Midbrain (tissue), 1 donor: Measurements from ENCODE around the gene HECW1.

Source experiments
- DNase-seq: peaks from one replicate; lab custom pipeline; 2025; lab: John Stamatoyannopoulos, UW

Gene HECW1

GRCh38 chr7:43372676-43373355 is 260.4 kb downstream of the HECW1 start:
- no peak for DNase-seq

GRCh38 chr7:43377196-43377960 is 264.9 kb downstream of the HECW1 start:
- no peak for DNase-seq

GRCh38 chr7:43379210-43379609 is 266.8 kb downstream of the HECW1 start:
- no peak for DNase-seq

DNA sequence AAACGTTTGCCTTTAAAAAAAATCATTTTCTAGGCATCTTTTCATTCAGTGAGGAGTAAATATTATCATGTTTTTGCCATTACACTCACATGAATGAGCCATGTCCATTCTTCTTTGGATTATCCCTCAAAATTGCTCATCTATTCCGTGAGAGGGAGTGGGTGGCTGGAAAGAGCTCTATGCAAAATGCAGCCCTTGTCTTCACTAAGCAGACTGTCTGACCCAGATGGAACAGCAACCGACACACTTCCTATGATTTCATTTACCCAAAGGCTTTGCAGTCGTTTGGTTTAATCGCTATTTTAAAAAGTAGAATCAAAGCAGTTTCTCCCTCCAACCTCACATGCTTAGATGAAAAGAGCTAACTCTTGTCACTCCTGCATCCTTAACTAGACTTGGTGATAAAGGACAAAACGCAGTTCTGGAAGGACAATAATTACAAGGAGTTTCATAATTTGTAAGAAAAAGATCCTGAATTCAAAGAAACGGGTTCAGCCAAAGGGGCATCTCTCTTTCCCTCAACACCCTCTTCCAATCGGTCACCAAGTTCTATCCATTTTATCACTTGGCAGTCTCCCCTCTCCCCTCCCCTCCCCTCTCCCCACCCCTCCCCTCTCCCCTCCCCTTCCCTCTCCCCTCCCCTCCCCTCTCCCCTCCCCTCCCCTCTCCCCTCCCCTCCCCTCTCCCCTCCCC is 272.3 kb downstream of the HECW1 start:
- no peak for DNase-seq

DNA sequence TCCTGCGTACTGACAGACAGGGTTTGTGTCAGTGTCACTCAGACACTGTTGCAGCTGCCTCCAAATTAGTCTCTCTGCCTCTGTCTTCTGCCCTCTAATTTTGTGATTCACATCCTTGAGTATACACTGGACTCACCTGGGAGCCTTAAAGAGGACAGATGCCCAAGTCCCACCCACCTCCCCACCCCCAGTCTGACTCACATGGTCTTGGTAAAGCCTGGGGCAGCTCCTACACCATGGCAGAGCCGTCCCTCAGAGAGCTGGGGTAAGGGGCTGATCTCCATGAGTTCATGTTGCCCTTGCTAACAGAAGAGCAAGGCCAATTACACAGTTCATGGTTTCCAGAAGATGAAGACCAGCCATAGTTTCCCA is 272.8 kb downstream of the HECW1 start:
- DNase-seq, result no peak

GRCh38 chr7:43385856-43386255 is 273.4 kb downstream of the HECW1 start:
- no peak for DNase-seq

GRCh38 chr7:43387932-43388331 is 275.5 kb downstream of the HECW1 start:
- DNase-seq, result no peak

- no peak for DNase-seq
Measured at GRCh38 chr7:43390576-43390975, 278.1 kb downstream of the HECW1 start.

- no peak for DNase-seq
Measured at GRCh38 chr7:43391518-43391917, 279.1 kb downstream of the HECW1 start.

GRCh38 chr7:43392638-43393330 is 280.3 kb downstream of the HECW1 start:
- no peak for DNase-seq

- DNase-seq, result no peak
Measured at GRCh38 chr7:43394441-43395130, 282.1 kb downstream of the HECW1 start.

DNA sequence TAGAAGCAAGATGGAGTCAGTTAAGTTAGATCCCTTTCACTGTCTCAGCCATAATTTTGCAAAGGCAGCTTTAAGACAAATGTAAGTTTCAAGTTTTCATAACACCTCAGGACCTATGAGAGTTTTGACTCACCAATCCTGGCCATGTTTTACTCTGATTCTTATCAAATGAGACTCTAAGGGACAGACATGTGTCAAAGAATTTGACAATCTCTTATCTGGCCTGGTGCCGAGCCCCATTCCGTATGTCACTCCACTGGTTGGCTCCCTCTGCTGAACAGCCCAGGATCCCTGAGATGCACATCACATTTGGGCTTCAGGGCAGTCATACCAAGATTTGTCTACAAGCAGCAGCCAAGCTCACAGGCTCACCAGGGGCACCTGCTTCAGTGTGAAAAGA is 282.9 kb downstream of the HECW1 start:
- DNase-seq, result no peak

DNA sequence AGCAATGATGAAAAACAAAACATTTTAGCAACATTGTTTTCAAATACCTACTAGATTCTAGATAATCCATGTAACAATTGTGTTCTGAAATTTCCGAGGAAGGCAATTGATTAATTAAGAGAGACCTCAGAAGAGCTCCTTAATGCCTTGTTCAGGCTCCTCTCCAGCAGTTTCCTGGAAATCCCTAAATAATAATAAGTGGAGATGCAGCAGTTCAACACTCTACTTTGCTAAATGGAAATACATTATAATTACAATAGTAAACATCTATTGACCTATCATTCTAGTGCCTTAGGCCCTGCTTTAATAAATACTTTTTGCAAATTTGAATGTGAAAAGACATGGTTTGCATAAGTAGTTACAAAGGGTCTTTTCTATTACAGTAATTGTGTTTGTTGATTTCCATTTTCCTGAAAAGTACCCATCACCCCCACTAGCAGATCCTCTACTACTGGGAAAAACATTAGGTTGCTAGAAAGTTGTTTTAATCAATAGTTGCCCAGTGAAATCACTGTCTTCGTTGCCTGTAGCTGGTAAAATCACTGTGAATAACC is 283.8 kb downstream of the HECW1 start:
- DNase-seq, result no peak

DNA sequence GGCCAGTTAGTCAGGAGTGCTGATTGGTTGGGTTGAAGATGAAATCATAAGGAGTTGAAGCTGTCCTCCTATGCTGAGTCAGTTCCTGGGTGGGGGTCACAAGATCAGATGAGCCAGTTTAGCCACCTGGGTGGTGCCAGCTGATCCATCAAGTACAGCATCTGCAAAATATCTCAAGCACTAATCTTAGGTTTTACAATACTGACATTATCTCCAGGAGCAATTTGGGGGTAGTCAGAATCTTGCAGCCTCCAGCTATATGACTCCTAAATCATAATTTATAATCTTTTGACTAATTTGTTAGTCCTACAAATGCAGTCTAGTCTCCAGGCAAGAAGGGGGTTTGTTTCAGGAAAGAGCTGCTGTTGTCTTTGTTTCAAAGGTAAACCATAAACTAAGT is 286.4 kb downstream of the HECW1 start:
- DNase-seq, result no peak

- no peak for DNase-seq
Measured at GRCh38 chr7:43405948-43406347, 293.5 kb downstream of the HECW1 start.

- DNase-seq, result no peak
Measured at GRCh38 chr7:43406961-43407360, 294.5 kb downstream of the HECW1 start.

DNA sequence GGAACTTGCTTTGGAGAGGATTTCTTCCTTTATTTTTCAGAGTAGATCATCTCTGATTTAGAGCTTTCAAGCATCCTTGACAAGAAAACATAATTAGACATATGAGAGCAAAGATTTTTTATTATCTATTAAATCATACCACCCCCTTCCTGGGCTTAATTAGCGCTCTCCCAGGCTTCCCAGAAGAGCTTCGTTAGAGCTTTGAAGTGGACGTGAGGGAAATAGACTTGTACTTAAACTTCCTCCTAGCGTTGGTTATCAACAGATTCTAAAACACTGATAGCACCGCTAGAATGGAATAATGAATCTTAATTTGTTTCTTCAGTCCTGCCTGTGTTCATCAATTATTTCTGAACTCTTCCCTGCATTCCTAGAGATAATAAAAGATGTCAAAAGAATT is 296.5 kb downstream of the HECW1 start:
- DNase-seq, result no peak

GRCh38 chr7:43417455-43417854 is 305.0 kb downstream of the HECW1 start:
- no peak for DNase-seq

DNA sequence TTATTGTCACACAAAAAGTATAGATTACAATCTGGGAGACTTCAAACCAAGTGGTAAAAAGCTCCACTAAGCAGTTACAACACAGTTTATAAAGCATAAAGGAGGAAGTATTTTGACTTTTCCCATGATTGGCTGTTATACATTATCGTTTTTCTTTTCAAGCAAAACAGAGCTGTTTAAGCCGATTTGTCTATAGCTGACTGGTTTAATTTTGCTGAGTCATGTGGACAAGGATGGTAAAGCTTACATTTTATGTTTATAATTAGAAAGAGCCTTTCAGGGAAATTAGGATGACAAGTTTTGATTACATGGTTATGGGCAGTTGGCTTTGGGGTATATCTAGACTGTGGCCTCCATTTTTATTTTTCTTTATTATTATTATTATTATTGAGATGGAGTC is 318.0 kb downstream of the HECW1 start:
- no peak for DNase-seq

DNA sequence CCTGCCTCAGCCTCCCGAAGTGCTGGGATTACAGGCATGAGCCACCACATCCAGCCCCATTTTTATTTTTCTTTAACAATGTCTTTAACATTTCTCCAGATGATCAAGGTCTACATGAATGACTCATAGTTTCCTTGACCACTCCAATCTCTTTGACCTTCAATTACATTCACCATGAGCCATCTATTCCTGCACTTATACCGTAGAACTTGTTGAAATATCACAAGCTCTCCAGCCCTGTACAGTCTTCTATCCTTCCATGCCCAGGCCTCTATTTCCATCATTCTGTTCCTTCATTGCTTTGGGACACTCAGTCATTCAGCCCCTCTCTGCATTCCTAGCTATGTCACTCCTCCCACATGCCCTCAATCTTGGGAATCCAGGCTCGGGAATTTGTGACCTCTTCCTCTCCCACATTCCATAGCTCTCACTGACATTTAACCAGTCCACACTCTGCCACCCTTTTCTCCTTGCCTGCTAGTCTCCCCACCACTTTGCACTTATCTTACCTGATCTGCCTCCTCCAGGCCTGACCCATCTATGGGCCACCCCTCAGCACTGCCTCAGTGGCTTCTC is 318.7 kb downstream of the HECW1 start:
- no peak for DNase-seq

DNA sequence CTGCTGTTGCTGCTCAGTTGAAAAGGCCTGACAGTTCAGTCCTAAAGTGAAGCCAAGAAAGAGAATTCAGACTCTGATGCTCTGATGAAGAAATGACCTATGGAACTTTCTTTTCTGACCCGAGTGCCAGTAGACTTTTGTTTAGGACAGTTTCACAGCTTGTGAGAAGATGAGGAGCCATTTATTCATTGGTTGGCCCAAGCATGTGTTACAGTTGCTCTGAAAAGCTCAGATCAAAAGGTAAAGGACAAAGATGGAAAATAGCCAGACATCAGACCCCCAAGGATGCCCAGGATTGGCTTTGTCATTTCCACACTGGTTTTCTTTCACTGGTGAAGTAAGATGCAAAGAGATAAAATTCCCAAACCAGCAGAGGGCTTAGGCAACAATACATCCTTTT is 321.2 kb downstream of the HECW1 start:
- DNase-seq, result no peak
